HUES6 (cell line): ENCODE measurements around the gene DDX41.
A peak's percentile ranks its signal among the peaks of the same experiment; 100 is the strongest.

ENCODE experiments used
- H3K27ac ChIP-seq: 2 replicates; pipeline ENCODE4 v1.7.0; 2013; ENCODE audit warnings: low read depth, mild to moderate bottlenecking, low read length, inconsistent platforms
- H3K27me3 ChIP-seq: 2 replicates; pipeline ENCODE4 v1.6.1; 2013; ENCODE audit warnings: low read length; ENCODE audit not compliant: control insufficient read depth, insufficient read depth
- H3K36me3 ChIP-seq: 2 replicates; pipeline ENCODE4 v1.6.1; 2013; ENCODE audit warnings: low read length; ENCODE audit not compliant: control insufficient read depth, insufficient read depth
- H3K4me1 ChIP-seq: 2 replicates; pipeline ENCODE4 v1.6.1; 2013; ENCODE audit warnings: low read length; ENCODE audit not compliant: control insufficient read depth, insufficient read depth
- H3K4me3 ChIP-seq: 2 replicates; pipeline ENCODE4 v1.5.1; 2013; ENCODE audit warnings: low read depth, low read length
- H3K9ac ChIP-seq: one replicate; pipeline ENCODE4 v1.6.1; 2013; ENCODE audit warnings: mild to moderate bottlenecking, low read length
- H3K9me3 ChIP-seq: 2 replicates; pipeline ENCODE4 v1.6.1; 2013; ENCODE audit warnings: low read depth, low read length; ENCODE audit not compliant: control insufficient read depth, insufficient read depth

The DDX41 gene

GRCh38 chr5:177478711-177479646 is 37.8 kb downstream of the DDX41 start:
- no peak overlapping the region for H3K27ac ChIP-seq
- H3K9ac ChIP-seq: no peak overlapping the region
- H3K4me1 ChIP-seq: peaks cover 29% of the 10 kb centered on the region

GRCh38 chr5:177477701-177478477 is 38.9 kb downstream of the DDX41 start:
- Histone ChIP-seq H3K4me3 (no peak overlapping the region), H3K4me1 (peaks cover 30% of the 10 kb centered on the region), H3K9ac (no peak overlapping the region), H3K27me3 (no peaks in the 10 kb centered on the region), H3K36me3 (peaks cover 18% of the 10 kb centered on the region), H3K9me3 (no peaks in the 10 kb centered on the region), H3K27ac (no peak overlapping the region)

More at GRCh38 chr5:177478711-177479646, 37.8 kb downstream of the DDX41 start:
- Histone ChIP-seq H3K4me3 (no peak overlapping the region), H3K27me3 (no peaks in the 10 kb centered on the region), H3K36me3 (peaks cover 29% of the 10 kb centered on the region), H3K9me3 (no peaks in the 10 kb centered on the region)

- Histone ChIP-seq H3K27me3 (no peaks in the 10 kb centered on the region), H3K9ac (no peak overlapping the region), H3K27ac (no peak overlapping the region), H3K4me3 (no peak overlapping the region), H3K9me3 (no peaks in the 10 kb centered on the region), H3K4me1 (peaks cover 37% of the 10 kb centered on the region), H3K36me3 (peaks cover 13% of the 10 kb centered on the region)
Observed at GRCh38 chr5:177476531-177477233, 40.1 kb downstream of the DDX41 start.

GRCh38 chr5:177475563-177476427 is 41.0 kb downstream of the DDX41 start:
- H3K9ac ChIP-seq: peak overlapping the region; percentile 1

GRCh38 chr5:177474846-177475562 is 41.8 kb downstream of the DDX41 start:
- no peak overlapping the region for H3K27ac ChIP-seq
- H3K9ac ChIP-seq: peak overlapping the region; percentile 10
- H3K9me3 ChIP-seq: no peaks in the 10 kb centered on the region
- no peaks in the 10 kb centered on the region for H3K27me3 ChIP-seq
- peaks cover 54% of the 10 kb centered on the region for H3K4me1 ChIP-seq
- H3K4me3 ChIP-seq: no peak overlapping the region
- peaks cover 24% of the 10 kb centered on the region for H3K36me3 ChIP-seq

More at GRCh38 chr5:177475563-177476427, 41.0 kb downstream of the DDX41 start:
- no peaks in the 10 kb centered on the region for H3K27me3 ChIP-seq
- no peak overlapping the region for H3K27ac ChIP-seq
- H3K36me3 ChIP-seq: peaks cover 20% of the 10 kb centered on the region
- H3K4me1 ChIP-seq: peaks cover 46% of the 10 kb centered on the region
- H3K9me3 ChIP-seq: no peaks in the 10 kb centered on the region
- H3K4me3 ChIP-seq: no peak overlapping the region

- no peaks in the 10 kb centered on the region for H3K27me3 ChIP-seq
- H3K4me3 ChIP-seq: peak overlapping the region; percentile 39
- no peak overlapping the region; the same call in 1 of the 2 replicates for H3K27ac ChIP-seq
- no peaks in the 10 kb centered on the region for H3K9me3 ChIP-seq
- peaks cover 63% of the 10 kb centered on the region for H3K4me1 ChIP-seq
- H3K9ac ChIP-seq: peak overlapping the region; percentile 10
- H3K36me3 ChIP-seq: peaks cover 29% of the 10 kb centered on the region
Observed at GRCh38 chr5:177474002-177474476, 42.7 kb downstream of the DDX41 start.

- Histone ChIP-seq H3K9ac (peak within 1 kb of the TSS; percentile 96), H3K27ac (peak within 1 kb of the TSS; percentile 92), H3K27me3 (no peaks in the 10 kb centered on the region), H3K4me3 (peak within 1 kb of the TSS; percentile 92), H3K9me3 (no peaks in the 10 kb centered on the region), H3K36me3 (peaks cover 34% of the 10 kb centered on the region), H3K4me1 (peaks cover 64% of the 10 kb centered on the region)
Observed at GRCh38 chr5:177473443-177474001, 43.2 kb downstream of the DDX41 start, which contains the start of gene DBN1. TSS of gene DBN1 (minus strand) at chr5:177473634. CDS start at chr5:177473521, 113 bp downstream.

GRCh38 chr5:177472460-177473442 is 44.0 kb downstream of the DDX41 start:
- Histone ChIP-seq H3K9ac (peak overlapping the region; percentile 96), H3K27ac (peak overlapping the region; percentile 92), H3K9me3 (no peaks in the 10 kb centered on the region), H3K4me3 (peak overlapping the region; percentile 92), H3K4me1 (peaks cover 62% of the 10 kb centered on the region), H3K36me3 (peaks cover 42% of the 10 kb centered on the region), H3K27me3 (no peaks in the 10 kb centered on the region)
